Loucy (cell line): ENCODE measurements around the gene KIF13A.

Source experiments
- H2AFZ ChIP-seq: fragments of 200-600 bp; sonication (generic); 2 replicates; pipeline ENCODE4 v1.6.0; 2016; ENCODE audit warnings: antibody characterized with exemption, mild to moderate bottlenecking, low read length, moderate library complexity
- H3F3A ChIP-seq: fragments of 200-600 bp; 2 replicates; pipeline ENCODE4 v1.6.0; 2016; ENCODE audit warnings: antibody characterized with exemption, low read depth, mild to moderate bottlenecking
- H3K27me3 ChIP-seq: fragments of 200-600 bp; sonication (generic); 2 replicates; pipeline ENCODE4 v1.6.1; 2014; ENCODE audit warnings: low read length, mild to moderate bottlenecking; ENCODE audit not compliant: insufficient read depth, poor library complexity, severe bottlenecking
- H3K36me3 ChIP-seq: fragments of 200-600 bp; sonication (generic); 2 replicates; pipeline ENCODE4 v1.6.1; 2016; ENCODE audit warnings: low read length; ENCODE audit not compliant: insufficient read depth
- H3K4me1 ChIP-seq: fragments of 200-600 bp; sonication (generic); 2 replicates; pipeline ENCODE4 v1.5.1; 2014; ENCODE audit warnings: low read length, mild to moderate bottlenecking; ENCODE audit not compliant: insufficient read depth, poor library complexity, severe bottlenecking
- H3K4me2 ChIP-seq: fragments of 200-600 bp; sonication (generic); 2 replicates; pipeline ENCODE4 v1.6.0; 2014; ENCODE audit warnings: antibody characterized with exemption, low read length, low read depth, mild to moderate bottlenecking; ENCODE audit not compliant: poor library complexity, severe bottlenecking
- H3K4me3 ChIP-seq: fragments of 200-600 bp; sonication (generic); 2 replicates; pipeline ENCODE4 v1.5.1; 2014; ENCODE audit warnings: low read length, mild to moderate bottlenecking, mixed read lengths; ENCODE audit not compliant: poor library complexity, severe bottlenecking
- H3K79me2 ChIP-seq: fragments of 200-600 bp; sonication (generic); 2 replicates; pipeline ENCODE4 v1.6.1; 2014; ENCODE audit warnings: low read length; ENCODE audit not compliant: insufficient read depth
- H3K9ac ChIP-seq: fragments of 200-600 bp; sonication (generic); 2 replicates; pipeline ENCODE4 v1.6.0; 2014; ENCODE audit warnings: mild to moderate bottlenecking, low read depth, low read length, moderate library complexity; ENCODE audit not compliant: poor library complexity, severe bottlenecking
- H3K9me2 ChIP-seq: fragments of 200-600 bp; sonication (generic); replicated peaks from 2 replicates; pipeline ENCODE4 v1.6.1; 2016; ENCODE audit warnings: low read depth, low read length, mixed read lengths
- H3K9me3 ChIP-seq: fragments of 200-600 bp; sonication (generic); 2 replicates; pipeline ENCODE4 v1.6.1; 2014; ENCODE audit warnings: mild to moderate bottlenecking, antibody characterized with exemption, low read length, low read depth; ENCODE audit not compliant: insufficient read depth
- H4K20me1 ChIP-seq: fragments of 200-600 bp; sonication (generic); 2 replicates; pipeline ENCODE4 v1.6.0; 2014; ENCODE audit warnings: antibody characterized with exemption, low read length, mild to moderate bottlenecking; ENCODE audit not compliant: insufficient read depth, poor library complexity, severe bottlenecking
- EZH2phosphoT487 ChIP-seq: fragments of 200-600 bp; IDR thresholded peaks from 2 replicates; pipeline ENCODE4 v1.6.1; 2018; ENCODE audit warnings: antibody characterized with exemption, mild to moderate bottlenecking, moderate library complexity, borderline replicate concordance
- TF ChIP-seq, protein P1 (sequence below): fragments of 200-600 bp; sonication (generic); conservative IDR thresholded peaks from 2 replicates; pipeline ENCODE4 v1.5.1; 2014; ENCODE audit warnings: mild to moderate bottlenecking, antibody characterized with exemption, low read length

Gene KIF13A

DNA sequence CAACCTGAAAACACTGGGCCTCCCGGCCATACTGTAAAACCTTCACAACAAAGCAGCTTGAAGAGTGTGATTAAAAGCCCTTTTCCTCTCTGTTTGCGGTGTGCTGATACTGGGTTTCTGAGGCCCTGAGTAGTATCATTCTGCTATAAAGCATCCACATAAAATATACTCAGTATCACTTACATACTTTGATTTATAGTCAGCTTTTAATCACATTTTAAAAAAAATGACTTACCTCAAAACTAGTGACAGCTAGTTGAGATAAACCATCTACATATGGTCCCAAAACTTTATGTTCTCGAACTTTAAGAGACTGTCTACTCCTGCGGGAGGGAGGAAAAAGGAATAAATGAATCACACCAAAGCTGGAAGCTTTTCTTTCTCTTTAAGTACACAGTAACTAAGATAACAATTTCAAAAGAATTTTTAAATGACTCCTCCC, 135.7 kb downstream of the KIF13A start:
- no peaks in the 10 kb centered on the region for H3K9me2 ChIP-seq
- no peak overlapping the region for H3K4me2 ChIP-seq
- H3K36me3 ChIP-seq: no peaks in the 10 kb centered on the region
- no peak overlapping the region for H2AFZ ChIP-seq
- H3F3A ChIP-seq: no peaks in the 10 kb centered on the region
- no peaks in the 10 kb centered on the region for H3K27me3 ChIP-seq
- H3K9me3 ChIP-seq: no peaks in the 10 kb centered on the region
- no peaks in the 10 kb centered on the region for H3K79me2 ChIP-seq
- no peak for TF ChIP-seq EZH2phosphoT487
- TF ChIP-seq, protein P1, sequence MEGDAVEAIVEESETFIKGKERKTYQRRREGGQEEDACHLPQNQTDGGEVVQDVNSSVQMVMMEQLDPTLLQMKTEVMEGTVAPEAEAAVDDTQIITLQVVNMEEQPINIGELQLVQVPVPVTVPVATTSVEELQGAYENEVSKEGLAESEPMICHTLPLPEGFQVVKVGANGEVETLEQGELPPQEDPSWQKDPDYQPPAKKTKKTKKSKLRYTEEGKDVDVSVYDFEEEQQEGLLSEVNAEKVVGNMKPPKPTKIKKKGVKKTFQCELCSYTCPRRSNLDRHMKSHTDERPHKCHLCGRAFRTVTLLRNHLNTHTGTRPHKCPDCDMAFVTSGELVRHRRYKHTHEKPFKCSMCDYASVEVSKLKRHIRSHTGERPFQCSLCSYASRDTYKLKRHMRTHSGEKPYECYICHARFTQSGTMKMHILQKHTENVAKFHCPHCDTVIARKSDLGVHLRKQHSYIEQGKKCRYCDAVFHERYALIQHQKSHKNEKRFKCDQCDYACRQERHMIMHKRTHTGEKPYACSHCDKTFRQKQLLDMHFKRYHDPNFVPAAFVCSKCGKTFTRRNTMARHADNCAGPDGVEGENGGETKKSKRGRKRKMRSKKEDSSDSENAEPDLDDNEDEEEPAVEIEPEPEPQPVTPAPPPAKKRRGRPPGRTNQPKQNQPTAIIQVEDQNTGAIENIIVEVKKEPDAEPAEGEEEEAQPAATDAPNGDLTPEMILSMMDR: no peak
- H4K20me1 ChIP-seq: no peaks in the 10 kb centered on the region
- H3K4me1 ChIP-seq: no peaks in the 10 kb centered on the region
- no peak overlapping the region for H3K4me3 ChIP-seq
- no peak overlapping the region for H3K9ac ChIP-seq

DNA sequence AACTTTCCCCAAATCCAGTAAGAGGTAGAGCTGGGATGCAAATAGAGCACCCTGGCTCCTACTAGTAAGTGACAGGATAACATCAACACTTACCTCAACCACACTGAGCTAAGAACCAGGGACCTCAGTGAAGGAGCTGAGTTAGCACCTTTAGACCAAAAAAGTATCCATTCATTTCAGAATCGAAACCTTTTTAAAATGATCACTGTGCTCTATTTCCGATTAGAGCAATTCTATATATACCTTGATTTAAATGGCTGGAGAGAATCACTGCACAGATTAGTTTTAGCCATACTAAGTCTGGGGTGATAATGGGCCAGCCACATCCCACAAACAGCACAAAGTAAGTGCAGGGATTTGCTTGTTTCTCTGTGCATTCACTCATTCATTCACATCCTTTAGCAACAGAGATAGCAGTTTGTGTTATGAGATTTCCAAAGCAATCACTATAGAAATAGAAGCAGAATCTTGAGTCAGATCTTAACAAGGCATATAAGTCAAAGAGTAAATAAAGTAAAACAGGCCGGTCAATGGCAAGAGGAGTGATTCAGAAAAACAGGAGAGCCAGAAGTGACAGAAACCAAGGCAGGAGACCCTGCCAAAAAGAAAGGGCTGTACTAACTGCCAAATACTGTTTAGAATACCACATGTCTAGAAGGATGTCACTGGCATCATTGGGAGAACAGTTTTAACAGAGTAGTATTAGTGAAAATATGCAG, 136.3 kb downstream of the KIF13A start:
- H3K9me2 ChIP-seq: no peaks in the 10 kb centered on the region
- no peak overlapping the region for H3K4me2 ChIP-seq
- H3K79me2 ChIP-seq: no peaks in the 10 kb centered on the region
- no peaks in the 10 kb centered on the region for H3K4me1 ChIP-seq
- no peaks in the 10 kb centered on the region for H4K20me1 ChIP-seq
- no peak for TF ChIP-seq EZH2phosphoT487
- TF ChIP-seq, protein P1: no peak
- H3K9me3 ChIP-seq: no peaks in the 10 kb centered on the region
- no peak overlapping the region for H3K4me3 ChIP-seq
- no peak overlapping the region for H3K9ac ChIP-seq
- H2AFZ ChIP-seq: no peak overlapping the region
- no peaks in the 10 kb centered on the region for H3K36me3 ChIP-seq
- no peaks in the 10 kb centered on the region for H3K27me3 ChIP-seq
- H3F3A ChIP-seq: no peaks in the 10 kb centered on the region

DNA sequence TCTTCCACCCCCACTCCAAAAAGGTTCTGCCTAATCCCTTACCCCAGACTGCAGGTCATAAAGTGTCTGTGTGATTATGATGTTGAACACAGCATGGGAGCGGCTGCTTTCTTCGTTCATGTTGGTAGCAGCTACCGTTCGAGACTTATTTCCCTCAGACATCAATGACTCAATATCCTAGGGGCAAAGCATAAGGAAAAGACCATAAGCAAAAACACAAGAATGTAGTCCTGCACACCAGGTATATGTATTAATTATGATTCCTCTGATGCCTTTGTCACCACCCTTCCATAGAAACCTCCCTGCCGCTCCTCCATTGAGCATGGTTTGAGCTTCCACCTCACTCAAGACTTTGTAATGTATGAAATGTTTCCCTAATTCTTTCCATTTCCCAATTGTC, 137.2 kb downstream of the KIF13A start:
- Histone ChIP-seq H3K4me2 (no peak overlapping the region), H3K4me1 (no peaks in the 10 kb centered on the region), H3K9ac (no peak overlapping the region), H3K79me2 (no peaks in the 10 kb centered on the region), H2AFZ (no peak overlapping the region), H3K36me3 (no peaks in the 10 kb centered on the region), H4K20me1 (no peaks in the 10 kb centered on the region), H3K27me3 (no peaks in the 10 kb centered on the region), H3K4me3 (no peak overlapping the region), H3K9me3 (no peaks in the 10 kb centered on the region), H3F3A (no peaks in the 10 kb centered on the region), H3K9me2 (no peaks in the 10 kb centered on the region)
- TF ChIP-seq, protein P1: no peak
- TF ChIP-seq EZH2phosphoT487: no peak
